Prostate gland (tissue), 2 donors: Measurements from ENCODE around the gene CILP2.

Experiments
- POLR2A ChIP-seq: fragments of 450-650 bp; IDR thresholded peaks from one replicate; pipeline ENCODE4 v1.6.1; 2016; ENCODE audit warnings: antibody characterized with exemption, mild to moderate bottlenecking
- POLR2AphosphoS5 ChIP-seq: sonication (generic); formaldehyde crosslinking; IDR thresholded peaks from one replicate; pipeline ENCODE4 v1.6.1; 2017; ENCODE audit warnings: antibody characterized with exemption
- TF ChIP-seq, protein P1 (sequence below), 4 experiments: fragments of 200-600 bp in 2 of 4; fragments of 450-650 bp in 2 of 4; sonication (generic) in 2 of 4; IDR thresholded peaks; 1 replicate in 3 of 4; 2 replicates in 1 of 4; pipeline ENCODE4 v1.5.1; 2016 to 2019; ENCODE audit warnings: antibody characterized with exemption in 4 of 4, mild to moderate bottlenecking in 2 of 4, moderate library complexity in 2 of 4

- TF ChIP-seq, protein P1, sequence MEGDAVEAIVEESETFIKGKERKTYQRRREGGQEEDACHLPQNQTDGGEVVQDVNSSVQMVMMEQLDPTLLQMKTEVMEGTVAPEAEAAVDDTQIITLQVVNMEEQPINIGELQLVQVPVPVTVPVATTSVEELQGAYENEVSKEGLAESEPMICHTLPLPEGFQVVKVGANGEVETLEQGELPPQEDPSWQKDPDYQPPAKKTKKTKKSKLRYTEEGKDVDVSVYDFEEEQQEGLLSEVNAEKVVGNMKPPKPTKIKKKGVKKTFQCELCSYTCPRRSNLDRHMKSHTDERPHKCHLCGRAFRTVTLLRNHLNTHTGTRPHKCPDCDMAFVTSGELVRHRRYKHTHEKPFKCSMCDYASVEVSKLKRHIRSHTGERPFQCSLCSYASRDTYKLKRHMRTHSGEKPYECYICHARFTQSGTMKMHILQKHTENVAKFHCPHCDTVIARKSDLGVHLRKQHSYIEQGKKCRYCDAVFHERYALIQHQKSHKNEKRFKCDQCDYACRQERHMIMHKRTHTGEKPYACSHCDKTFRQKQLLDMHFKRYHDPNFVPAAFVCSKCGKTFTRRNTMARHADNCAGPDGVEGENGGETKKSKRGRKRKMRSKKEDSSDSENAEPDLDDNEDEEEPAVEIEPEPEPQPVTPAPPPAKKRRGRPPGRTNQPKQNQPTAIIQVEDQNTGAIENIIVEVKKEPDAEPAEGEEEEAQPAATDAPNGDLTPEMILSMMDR (IDR thresholded peaks at IDR 0.05): no peak
- TF ChIP-seq POLR2A (no peak), POLR2AphosphoS5 (no peak)
Measured at GRCh38 chr19:19533841-19534240, 4.2 kb upstream of the CILP2 start.
